ENCODE results near the gene BMPR1A. TPM values are rescaled to one million over a fixed set of nuclear protein-coding genes. Genes with fewer than 3 reads are reported as not detected.

BMPR1A gene
- total RNA-seq, 1 donor from 2014 or later: 84.7 TPM

DNA sequence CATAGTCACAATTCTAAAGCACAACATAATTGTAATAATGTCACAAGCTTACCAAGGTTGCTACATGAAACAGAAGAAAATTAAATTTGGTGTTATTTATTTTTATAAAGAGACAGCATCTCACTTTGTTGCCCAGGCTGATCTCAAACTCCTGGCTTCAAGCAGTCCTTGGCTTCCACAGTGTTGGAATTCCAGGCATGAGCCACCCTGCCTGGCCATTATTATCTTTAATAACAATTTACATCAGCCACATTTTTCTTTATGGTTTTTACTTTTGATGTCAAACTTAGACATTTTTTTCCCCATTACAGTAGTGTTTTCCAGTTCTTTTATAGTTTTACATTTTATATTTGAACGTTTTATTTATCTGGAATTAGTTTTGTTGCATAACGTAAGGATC is 46.7 kb downstream of the BMPR1A start:
- H3K36me3 Mint-ChIP-seq: peaks cover 16% of the 10 kb centered on the region
- peaks cover 36% of the 10 kb centered on the region for H3K4me1 Mint-ChIP-seq (ENCODE audit: unreplicated experiment)
- TF ChIP-seq, protein P1, sequence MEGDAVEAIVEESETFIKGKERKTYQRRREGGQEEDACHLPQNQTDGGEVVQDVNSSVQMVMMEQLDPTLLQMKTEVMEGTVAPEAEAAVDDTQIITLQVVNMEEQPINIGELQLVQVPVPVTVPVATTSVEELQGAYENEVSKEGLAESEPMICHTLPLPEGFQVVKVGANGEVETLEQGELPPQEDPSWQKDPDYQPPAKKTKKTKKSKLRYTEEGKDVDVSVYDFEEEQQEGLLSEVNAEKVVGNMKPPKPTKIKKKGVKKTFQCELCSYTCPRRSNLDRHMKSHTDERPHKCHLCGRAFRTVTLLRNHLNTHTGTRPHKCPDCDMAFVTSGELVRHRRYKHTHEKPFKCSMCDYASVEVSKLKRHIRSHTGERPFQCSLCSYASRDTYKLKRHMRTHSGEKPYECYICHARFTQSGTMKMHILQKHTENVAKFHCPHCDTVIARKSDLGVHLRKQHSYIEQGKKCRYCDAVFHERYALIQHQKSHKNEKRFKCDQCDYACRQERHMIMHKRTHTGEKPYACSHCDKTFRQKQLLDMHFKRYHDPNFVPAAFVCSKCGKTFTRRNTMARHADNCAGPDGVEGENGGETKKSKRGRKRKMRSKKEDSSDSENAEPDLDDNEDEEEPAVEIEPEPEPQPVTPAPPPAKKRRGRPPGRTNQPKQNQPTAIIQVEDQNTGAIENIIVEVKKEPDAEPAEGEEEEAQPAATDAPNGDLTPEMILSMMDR (conservative IDR thresholded peaks at IDR 0.05): no peak
- no peak overlapping the region for H3K27ac Mint-ChIP-seq
- no peaks in the 10 kb centered on the region for H3K9me3 Mint-ChIP-seq
- DNase-seq (ENCODE audit: extremely low spot score, unreplicated experiment): no peak
- H3K4me3 Mint-ChIP-seq: no peak overlapping the region
- H3K27me3 Mint-ChIP-seq: no peaks in the 10 kb centered on the region

DNA sequence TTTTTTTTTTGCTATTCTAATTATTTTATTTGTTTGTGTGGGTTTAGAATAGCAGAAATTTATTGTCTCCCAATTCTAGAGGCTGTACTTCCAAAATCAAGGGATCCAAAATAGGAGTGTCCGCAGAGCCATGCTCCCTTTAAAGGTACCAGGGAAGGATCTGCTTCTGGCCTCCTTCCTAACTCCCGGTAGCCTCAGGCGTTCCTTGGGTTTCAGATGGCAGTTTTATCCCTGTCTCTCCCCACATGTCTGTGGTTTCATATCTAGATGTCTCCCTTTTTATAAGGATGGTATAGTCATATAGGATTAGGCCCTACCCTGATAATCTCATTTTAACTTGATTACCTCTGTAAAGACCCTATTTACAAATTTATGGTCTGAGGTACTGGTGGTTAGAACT is 48.4 kb downstream of the BMPR1A start:
- peaks cover 21% of the 10 kb centered on the region for H3K4me1 Mint-ChIP-seq (ENCODE audit: unreplicated experiment)
- H3K9me3 Mint-ChIP-seq: no peaks in the 10 kb centered on the region
- no peak overlapping the region for H3K4me3 Mint-ChIP-seq
- no peak for DNase-seq (ENCODE audit: extremely low spot score, unreplicated experiment)
- TF ChIP-seq, protein P1 (conservative IDR thresholded peaks at IDR 0.05): no peak
- no peaks in the 10 kb centered on the region for H3K27me3 Mint-ChIP-seq
- peaks cover 20% of the 10 kb centered on the region for H3K36me3 Mint-ChIP-seq
- H3K27ac Mint-ChIP-seq: no peak overlapping the region

DNA sequence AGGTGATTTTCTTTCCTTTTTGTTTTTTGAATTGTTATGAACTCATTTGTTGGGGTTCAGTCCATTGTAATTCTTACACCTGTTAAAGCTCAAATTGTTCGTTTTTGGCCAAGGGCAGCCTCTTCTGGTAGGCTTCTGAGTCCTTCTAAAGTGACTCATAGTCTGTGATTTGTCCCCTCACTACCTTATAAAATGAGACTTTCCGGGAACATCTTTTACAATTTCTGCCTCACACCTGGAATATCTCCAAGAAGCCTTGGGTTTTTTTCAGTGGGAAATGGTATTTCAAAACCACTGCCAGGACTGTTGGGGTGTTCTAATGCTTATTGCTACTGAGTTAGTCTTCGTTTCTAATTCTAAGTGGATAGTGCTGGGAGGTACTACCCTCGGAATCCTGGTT is 56.7 kb downstream of the BMPR1A start:
- Mint-ChIP-seq H3K27me3 (no peaks in the 10 kb centered on the region), H3K4me3 (no peak overlapping the region), H3K9me3 (peaks cover 7% of the 10 kb centered on the region), H3K4me1 (ENCODE audit: unreplicated experiment) (peaks cover 10% of the 10 kb centered on the region), H3K36me3 (peaks cover 20% of the 10 kb centered on the region), H3K27ac (no peak overlapping the region)
- DNase-seq (ENCODE audit: extremely low spot score, unreplicated experiment): no peak
- TF ChIP-seq, protein P1 (conservative IDR thresholded peaks at IDR 0.05): no peak

DNA sequence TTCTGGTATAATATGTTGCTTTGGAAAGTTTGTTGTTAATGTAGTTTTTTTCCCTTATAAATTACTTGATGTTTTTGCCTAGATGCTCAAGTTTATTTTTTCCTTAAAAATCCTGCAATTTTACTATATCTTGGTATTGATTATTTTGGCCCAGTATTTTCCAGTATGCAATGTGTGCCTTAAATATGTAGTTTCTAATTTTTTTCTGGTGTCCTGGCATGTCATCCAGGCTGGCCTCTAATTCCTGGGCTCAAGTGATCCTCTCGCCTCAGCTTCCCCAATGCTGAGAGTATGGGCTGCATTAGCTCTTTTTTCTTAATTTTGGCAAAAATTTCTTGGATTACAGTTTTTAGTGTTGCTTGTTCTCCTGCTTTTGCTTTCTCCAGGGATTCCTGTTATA is 57.6 kb downstream of the BMPR1A start:
- H3K4me3 Mint-ChIP-seq: no peak overlapping the region
- peaks cover 10% of the 10 kb centered on the region for H3K4me1 Mint-ChIP-seq (ENCODE audit: unreplicated experiment)
- no peak for DNase-seq (ENCODE audit: extremely low spot score, unreplicated experiment)
- H3K36me3 Mint-ChIP-seq: peaks cover 20% of the 10 kb centered on the region
- no peak overlapping the region for H3K27ac Mint-ChIP-seq
- H3K9me3 Mint-ChIP-seq: peaks cover 7% of the 10 kb centered on the region
- no peaks in the 10 kb centered on the region for H3K27me3 Mint-ChIP-seq
- TF ChIP-seq, protein P1 (conservative IDR thresholded peaks at IDR 0.05): no peak

DNA sequence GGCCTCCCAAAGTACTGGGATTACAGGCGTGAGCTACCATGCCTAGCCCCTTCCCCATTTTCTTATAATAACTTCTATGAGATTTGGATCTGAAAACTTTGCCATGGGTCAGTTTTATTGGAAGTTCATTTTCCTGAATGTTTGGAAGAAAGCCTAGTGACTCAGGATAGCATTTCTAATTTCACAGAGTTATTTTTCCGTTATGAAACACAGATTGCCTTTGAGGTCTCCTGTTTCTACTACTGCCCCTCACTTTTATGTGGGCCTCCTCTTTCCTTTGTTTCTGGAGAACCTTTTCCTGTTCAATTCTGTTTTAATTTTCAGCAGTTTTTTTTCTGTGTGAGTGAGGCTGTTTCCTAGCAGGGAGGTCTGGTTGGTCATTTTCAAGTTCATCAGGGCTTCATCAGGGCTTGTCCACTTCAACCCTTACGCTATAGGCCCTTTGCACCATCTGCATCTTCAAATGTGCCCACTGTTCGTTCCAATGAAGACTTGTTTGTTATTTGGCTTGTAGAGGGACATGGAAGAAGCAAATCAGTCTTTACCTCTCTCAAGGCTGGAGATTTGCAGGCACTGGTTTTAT is 58.7 kb downstream of the BMPR1A start:
- H3K36me3 Mint-ChIP-seq: peaks cover 17% of the 10 kb centered on the region
- H3K4me3 Mint-ChIP-seq: no peak overlapping the region
- DNase-seq (ENCODE audit: extremely low spot score, unreplicated experiment): no peak
- H3K4me1 Mint-ChIP-seq (ENCODE audit: unreplicated experiment): peaks cover 10% of the 10 kb centered on the region
- H3K27ac Mint-ChIP-seq: no peak overlapping the region
- TF ChIP-seq, protein P1 (conservative IDR thresholded peaks at IDR 0.05): no peak
- H3K27me3 Mint-ChIP-seq: no peaks in the 10 kb centered on the region
- H3K9me3 Mint-ChIP-seq: peaks cover 7% of the 10 kb centered on the region

DNA sequence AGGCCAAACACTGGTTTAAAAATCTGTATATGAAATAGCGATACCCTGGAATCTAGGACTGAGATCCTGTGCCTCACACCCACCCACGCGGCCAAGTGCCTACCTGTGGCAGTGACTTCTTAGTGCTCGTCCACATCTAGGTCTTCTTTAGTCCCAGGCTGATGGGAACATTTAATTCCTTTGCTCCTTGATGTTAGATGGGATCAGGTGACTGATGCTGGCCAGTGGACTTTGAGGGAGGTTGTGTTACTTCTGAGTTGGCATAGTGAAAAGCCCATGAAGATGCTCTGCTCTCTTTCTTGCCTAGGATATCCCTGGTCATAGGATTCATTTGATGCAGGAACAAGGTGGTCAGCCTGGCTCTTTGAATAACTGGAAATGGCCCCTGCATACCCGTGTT is 59.2 kb downstream of the BMPR1A start:
- Mint-ChIP-seq H3K4me3 (no peak overlapping the region), H3K36me3 (peaks cover 16% of the 10 kb centered on the region), H3K27me3 (no peaks in the 10 kb centered on the region), H3K4me1 (ENCODE audit: unreplicated experiment) (peaks cover 14% of the 10 kb centered on the region), H3K9me3 (peaks cover 7% of the 10 kb centered on the region), H3K27ac (no peak overlapping the region)
- TF ChIP-seq, protein P1 (conservative IDR thresholded peaks at IDR 0.05): no peak
- no peak for DNase-seq (ENCODE audit: extremely low spot score, unreplicated experiment)
